Lung (tissue), 12 donors: Measurements from ENCODE around the gene MCM5. TPM values are rescaled to one million over a fixed set of nuclear protein-coding genes. Genes with fewer than 3 reads are reported as not detected.

Experiments
- ATAC-seq: fragments of 200-7000 bp; cut with Tn5 transposase; one replicate; pipeline ENCODE4 v1.9.1; 2020; ENCODE audit warnings: moderate number of reproducible peaks; ENCODE audit not compliant: insufficient read depth, low FRiP score
- DNase-seq, 3 donors: peaks; one replicate each; pipeline ENCODE4 v3.0.0-alpha.2; 2013 to 2017
- H3K27ac ChIP-seq, 2 donors: one replicate each; pipeline ENCODE4 v1.5.1; 2013; ENCODE audit warnings: mild to moderate bottlenecking in 2 of 2, moderate library complexity in 2 of 2, control low read depth in 1 of 2, inconsistent platforms in 1 of 2, low read depth in 1 of 2, low read length in 1 of 2
- H3K27me3 ChIP-seq, 3 donors: one replicate each; pipeline ENCODE4 v1.5.1; 2013; ENCODE audit warnings: low read length in 2 of 3; ENCODE audit not compliant: control insufficient read depth in 3 of 3, insufficient read depth in 3 of 3
- H3K36me3 ChIP-seq, 4 donors: one replicate each; pipeline ENCODE4 v1.5.1; 2013; ENCODE audit warnings: low read length in 4 of 4, mild to moderate bottlenecking in 1 of 4, moderate library complexity in 1 of 4; ENCODE audit not compliant: control insufficient read depth in 4 of 4, insufficient read depth in 4 of 4
- H3K4me1 ChIP-seq, 5 donors: one replicate each; pipeline ENCODE4 v1.5.1; 2013; ENCODE audit warnings: low read length in 5 of 5, mild to moderate bottlenecking in 2 of 5, moderate library complexity in 1 of 5; ENCODE audit not compliant: control insufficient read depth in 5 of 5, insufficient read depth in 5 of 5
- H3K4me3 ChIP-seq: one replicate; pipeline ENCODE4 v1.5.1; 2013; ENCODE audit warnings: mild to moderate bottlenecking, control low read depth, moderate library complexity
- H3K9ac ChIP-seq, 2 donors: one replicate each; pipeline ENCODE4 v1.5.1; 2013; ENCODE audit warnings: low read length in 2 of 2, control low read depth in 1 of 2; ENCODE audit not compliant: insufficient read depth in 1 of 2
- H3K9me3 ChIP-seq, 4 donors: one replicate each; pipeline ENCODE4 v1.5.1; 2013; ENCODE audit warnings: low read length in 3 of 4, mild to moderate bottlenecking in 1 of 4, moderate library complexity in 1 of 4; ENCODE audit not compliant: control insufficient read depth in 4 of 4, insufficient read depth in 3 of 4
- CTCF ChIP-seq: IDR thresholded peaks from 2 replicates; pipeline ENCODE4 v1.5.1; 2012; ENCODE audit warnings: mild to moderate bottlenecking; ENCODE audit errors: control extremely low read depth, extremely low read depth
- WGBS, 2 donors: extraction: QIAGEN DNeasy Blood & Tissue Kit; methylation state at CpG; one replicate each; pipeline ENCODE4 v1.1.7; 2013; 5-methylcytosine and 5-hydroxymethylcytosine counted together
- polyA plus RNA-seq, 2 donors: library from polyadenylated mRNA; stranded (reverse); fragments of 200-250 nt; gene quantifications; one replicate each; pipeline ENCODE4 v1.2.1, GENCODE V29; 2013
- total RNA-seq, 2 donors: library from RNA; depleted of rRNA in 1 of 2; stranded (reverse); fragments of >200 nt in 1 of 2; gene quantifications; one replicate each; pipeline ENCODE4 v1.2.1, GENCODE V29; 2014 to 2021
- donor health status: control.
- donor health status: control.
- donor health status: Bipolar disorder and iron deficiency.
- donor health status: healthy.
- donor health status: DM: yes; HTN: yes; CAD: no.

MCM5 gene
- total and polyA plus RNA-seq, 4 donors: 17.6 to 43.1 (median 25.9) TPM

GRCh38 chr22:35449829-35450689 is 50.1 kb downstream of the MCM5 start:
- no peak overlapping the region for H3K27ac ChIP-seq
- DNase-seq (no peak), ATAC-seq (no peak)
- H3K9ac ChIP-seq: no peak overlapping the region
- no peaks in the 10 kb centered on the region for H3K9me3 ChIP-seq
- no peak for TF ChIP-seq CTCF
- H3K27me3 ChIP-seq: peaks cover 0 to 3% (median 2%) of the 10 kb centered on the region in 3 donors
- peaks cover 0 to 19% (median 10%) of the 10 kb centered on the region in 5 donors for H3K4me1 ChIP-seq
- WGBS, 2 donors: 88 to 96% methylated on average over 17 of the region's 17 CpGs
- no peaks in the 10 kb centered on the region for H3K36me3 ChIP-seq
- H3K4me3 ChIP-seq: no peak overlapping the region

- no peak for TF ChIP-seq CTCF
- 86 to 92% methylated on average over 18 of the region's 18 CpGs for WGBS, 2 donors
- H3K4me3 ChIP-seq: no peak overlapping the region
- H3K27me3 ChIP-seq: peaks cover 0 to 3% (median 2%) of the 10 kb centered on the region in 3 donors
- no peak for DNase-seq
- ATAC-seq: no peak
- H3K9me3 ChIP-seq: no peaks in the 10 kb centered on the region
- peaks cover 0 to 19% (median 10%) of the 10 kb centered on the region in 5 donors for H3K4me1 ChIP-seq
- no peak overlapping the region for H3K27ac ChIP-seq
- no peak overlapping the region for H3K9ac ChIP-seq
- H3K36me3 ChIP-seq: no peaks in the 10 kb centered on the region
These were observed 51.1 kb downstream of the MCM5 start for GRCh38 chr22:35450824-35451569.

- DNase-seq (no peak), ATAC-seq (no peak)
- no peaks in the 10 kb centered on the region for H3K36me3 ChIP-seq
- H3K4me3 ChIP-seq: no peak overlapping the region
- H3K4me1 ChIP-seq: peaks cover 0 to 19% (median 10%) of the 10 kb centered on the region in 5 donors
- H3K9ac ChIP-seq: no peak overlapping the region
- 90 to 93% methylated on average over 7 of the region's 7 CpGs for WGBS, 2 donors
- TF ChIP-seq CTCF: no peak
- peaks cover 0 to 3% (median 2%) of the 10 kb centered on the region in 3 donors for H3K27me3 ChIP-seq
- no peaks in the 10 kb centered on the region for H3K9me3 ChIP-seq
- peak overlapping the region in 1 of 2 donors; percentile 76 for H3K27ac ChIP-seq
These were observed 51.7 kb downstream of the MCM5 start for GRCh38 chr22:35451592-35451991.
